GM13976 (cell line): ENCODE data around the gene KNDC1.
"Not testable (repeated sequence)": the region's sequence is repeated elsewhere in the genome, so short reads cannot be mapped to it uniquely, and the experiment has no call there.

Experiments
- DNase-seq: peaks from one replicate; pipeline ENCODE4 v3.0.0; 2012; ENCODE audit warnings: low spot score
- CTCF ChIP-seq: IDR thresholded peaks from 2 replicates; pipeline ENCODE4 v1.5.1; 2012; ENCODE audit warnings: borderline replicate concordance, mild to moderate bottlenecking; ENCODE audit not compliant: insufficient read depth; ENCODE audit errors: extremely low read depth, missing control alignments, control extremely low read depth
- in situ Hi-C: fragments of 300-500 bp; cut with MboI; formaldehyde crosslinking; loops from one replicate; pipeline ENCODE4 v1.12.0; 2022; ENCODE audit warnings: low sequenced_read_pairs, mixed read lengths, inconsistent platforms; ENCODE audit not compliant: unreplicated experiment

KNDC1 gene

GRCh38 chr10:133263674-133264073 is 103.7 kb downstream of the KNDC1 start:
- no peak for DNase-seq
- in situ Hi-C loops, result no loop called here
- TF ChIP-seq CTCF, result no peak

- DNase-seq, result no peak
- in situ Hi-C loops, result no loop called here
- TF ChIP-seq CTCF, result no peak
These were observed 104.4 kb downstream of the KNDC1 start for GRCh38 chr10:133264461-133264860.

GRCh38 chr10:133265052-133265451 is 105.0 kb downstream of the KNDC1 start:
- DNase-seq, in situ Hi-C loops: not testable (repeated sequence)

- no peak for TF ChIP-seq CTCF
- in situ Hi-C loops, result no loop called here
- no peak for DNase-seq
These were observed 106.2 kb downstream of the KNDC1 start for GRCh38 chr10:133266056-133266795.

- no peak for DNase-seq
- TF ChIP-seq CTCF, result no peak
- in situ Hi-C loops, result no loop called here
These were observed 107.3 kb downstream of the KNDC1 start for GRCh38 chr10:133267293-133267692.

- no peak for TF ChIP-seq CTCF
- DNase-seq, result no peak
- in situ Hi-C loops, result no loop called here
These were observed 107.8 kb downstream of the KNDC1 start for GRCh38 chr10:133267829-133268228.

- no peak for DNase-seq
- TF ChIP-seq CTCF, result no peak
- in situ Hi-C loops, result no loop called here
These were observed 108.5 kb downstream of the KNDC1 start for GRCh38 chr10:133268532-133268931.
